ENCODE measurements around the gene PDP2.

The PDP2 gene

DNA sequence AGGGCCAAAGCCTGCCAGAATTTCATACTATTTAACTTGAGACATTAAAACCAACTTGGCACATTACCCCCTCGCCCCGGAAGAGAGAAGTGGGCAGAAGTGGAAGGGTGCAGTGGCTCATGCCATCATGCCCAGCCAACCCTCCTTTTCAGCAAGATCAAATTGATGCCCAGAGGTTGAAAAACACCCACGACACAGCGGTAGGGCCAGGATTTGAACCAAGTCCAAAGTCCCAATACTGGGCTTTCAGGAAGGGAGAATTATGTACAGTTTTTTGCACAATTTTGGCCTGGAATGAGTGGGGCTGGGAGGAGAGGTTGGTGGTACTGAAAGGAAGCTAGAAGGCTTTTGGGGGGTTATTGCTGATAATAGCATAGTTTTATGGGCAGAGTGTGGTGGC is 11.0 kb downstream of the PDP2 start:
- Histone ChIP-seq H3K9ac (no peak overlapping the region), H3K36me3 (ENCODE audit: insufficient read depth) (0 out of 2 replicates have a peak, but pooled peaks cover 5% of the 10 kb centered on the region), H3K4me1 (ENCODE audit: low read depth, poor library complexity, severe bottlenecking) (peaks cover 4% of the 10 kb centered on the region), H3K4me2 (no peak overlapping the region), H3K27ac (no peak overlapping the region), H3K27me3 (ENCODE audit: insufficient read depth, low read depth) (no peaks in the 10 kb centered on the region), H2AFZ (ENCODE audit: low read depth) (no peak overlapping the region), H4K20me1 (ENCODE audit: insufficient read depth) (no peaks in the 10 kb centered on the region), H3K4me3 (IDR thresholded peaks at IDR 0.05; ENCODE audit: insufficient read depth, low read depth, low read length) (no peak overlapping the region), H3K79me2 (ENCODE audit: insufficient read depth, low read depth) (no peaks in the 10 kb centered on the region)
- TF ChIP-seq, protein P1, sequence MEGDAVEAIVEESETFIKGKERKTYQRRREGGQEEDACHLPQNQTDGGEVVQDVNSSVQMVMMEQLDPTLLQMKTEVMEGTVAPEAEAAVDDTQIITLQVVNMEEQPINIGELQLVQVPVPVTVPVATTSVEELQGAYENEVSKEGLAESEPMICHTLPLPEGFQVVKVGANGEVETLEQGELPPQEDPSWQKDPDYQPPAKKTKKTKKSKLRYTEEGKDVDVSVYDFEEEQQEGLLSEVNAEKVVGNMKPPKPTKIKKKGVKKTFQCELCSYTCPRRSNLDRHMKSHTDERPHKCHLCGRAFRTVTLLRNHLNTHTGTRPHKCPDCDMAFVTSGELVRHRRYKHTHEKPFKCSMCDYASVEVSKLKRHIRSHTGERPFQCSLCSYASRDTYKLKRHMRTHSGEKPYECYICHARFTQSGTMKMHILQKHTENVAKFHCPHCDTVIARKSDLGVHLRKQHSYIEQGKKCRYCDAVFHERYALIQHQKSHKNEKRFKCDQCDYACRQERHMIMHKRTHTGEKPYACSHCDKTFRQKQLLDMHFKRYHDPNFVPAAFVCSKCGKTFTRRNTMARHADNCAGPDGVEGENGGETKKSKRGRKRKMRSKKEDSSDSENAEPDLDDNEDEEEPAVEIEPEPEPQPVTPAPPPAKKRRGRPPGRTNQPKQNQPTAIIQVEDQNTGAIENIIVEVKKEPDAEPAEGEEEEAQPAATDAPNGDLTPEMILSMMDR (conservative IDR thresholded peaks at IDR 0.05; ENCODE audit: low read depth, low read length): no peak

- Histone ChIP-seq H3K4me2 (no peak overlapping the region), H2AFZ (ENCODE audit: low read depth) (no peak overlapping the region), H4K20me1 (ENCODE audit: insufficient read depth) (no peaks in the 10 kb centered on the region), H3K4me1 (ENCODE audit: low read depth, poor library complexity, severe bottlenecking) (peaks cover 4% of the 10 kb centered on the region), H3K79me2 (ENCODE audit: insufficient read depth, low read depth) (no peaks in the 10 kb centered on the region), H3K9ac (no peak overlapping the region), H3K27ac (no peak overlapping the region), H3K4me3 (IDR thresholded peaks at IDR 0.05; ENCODE audit: insufficient read depth, low read depth, low read length) (no peak overlapping the region), H3K27me3 (ENCODE audit: insufficient read depth, low read depth) (no peaks in the 10 kb centered on the region), H3K36me3 (ENCODE audit: insufficient read depth) (0 out of 2 replicates have a peak, but pooled peaks cover under 1% of the 10 kb centered on the region)
- TF ChIP-seq, protein P1 (conservative IDR thresholded peaks at IDR 0.05; ENCODE audit: low read depth, low read length): no peak
These were observed 11.5 kb downstream of the PDP2 start for GRCh38 chr16:66891797-66892196.

DNA sequence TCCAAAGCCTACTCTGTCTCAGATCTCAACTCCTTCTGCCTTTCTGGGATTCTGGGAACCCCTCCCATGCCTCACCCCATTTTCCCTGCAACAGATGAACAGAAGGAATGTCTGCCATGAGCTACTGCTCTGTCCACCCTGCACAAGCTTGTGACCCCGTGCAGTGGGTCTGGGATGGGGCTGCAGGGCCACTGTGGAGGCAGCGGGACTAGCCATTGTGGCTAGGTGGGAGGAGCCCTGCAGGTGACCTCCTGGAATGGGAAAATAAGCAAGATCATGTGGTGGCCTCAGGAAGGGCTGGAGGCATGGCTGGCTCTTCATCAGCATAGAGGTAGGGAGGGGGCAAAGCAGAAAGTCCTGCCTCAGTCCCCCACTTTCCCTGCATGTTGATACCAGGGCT is 13.7 kb downstream of the PDP2 start:
- no peaks in the 10 kb centered on the region for H4K20me1 ChIP-seq (ENCODE audit: insufficient read depth)
- H3K79me2 ChIP-seq (ENCODE audit: insufficient read depth, low read depth): no peaks in the 10 kb centered on the region
- no peak overlapping the region for H3K9ac ChIP-seq
- H3K27me3 ChIP-seq (ENCODE audit: insufficient read depth, low read depth): no peaks in the 10 kb centered on the region
- H3K27ac ChIP-seq: no peak overlapping the region
- TF ChIP-seq, protein P1 (conservative IDR thresholded peaks at IDR 0.05; ENCODE audit: low read depth, low read length): no peak
- peaks cover 4% of the 10 kb centered on the region for H3K4me1 ChIP-seq (ENCODE audit: low read depth, poor library complexity, severe bottlenecking)
- no peaks in the 10 kb centered on the region for H3K36me3 ChIP-seq (ENCODE audit: insufficient read depth)
- H2AFZ ChIP-seq (ENCODE audit: low read depth): no peak overlapping the region
- no peak overlapping the region for H3K4me3 ChIP-seq (IDR thresholded peaks at IDR 0.05; ENCODE audit: insufficient read depth, low read depth, low read length)
- H3K4me2 ChIP-seq: no peak overlapping the region

GRCh38 chr16:66894948-66895688 is 14.8 kb downstream of the PDP2 start:
- H3K4me2 ChIP-seq: no peak overlapping the region

More at GRCh38 chr16:66894948-66895688, 14.8 kb downstream of the PDP2 start:
- no peak overlapping the region for H3K9ac ChIP-seq
- no peaks in the 10 kb centered on the region for H3K27me3 ChIP-seq (ENCODE audit: insufficient read depth, low read depth)
- H3K79me2 ChIP-seq (ENCODE audit: insufficient read depth, low read depth): no peaks in the 10 kb centered on the region
- no peaks in the 10 kb centered on the region for H4K20me1 ChIP-seq (ENCODE audit: insufficient read depth)
- H3K4me3 ChIP-seq (IDR thresholded peaks at IDR 0.05; ENCODE audit: insufficient read depth, low read depth, low read length): no peak overlapping the region
- no peak overlapping the region for H2AFZ ChIP-seq (ENCODE audit: low read depth)
- H3K27ac ChIP-seq: no peak overlapping the region
- H3K4me1 ChIP-seq (ENCODE audit: low read depth, poor library complexity, severe bottlenecking): peaks cover 10% of the 10 kb centered on the region
- H3K36me3 ChIP-seq (ENCODE audit: insufficient read depth): no peaks in the 10 kb centered on the region
- TF ChIP-seq, protein P1 (conservative IDR thresholded peaks at IDR 0.05; ENCODE audit: low read depth, low read length): peak; percentile 72
